Left lung (tissue), 10 donors: Measurements from ENCODE around the gene HRCT1. TPM values are rescaled to one million over a fixed set of nuclear protein-coding genes. Genes with fewer than 3 reads are reported as not detected.

Experiments
- ATAC-seq: fragments of 200-7000 bp; cut with Tn5 transposase; one replicate; pipeline ENCODE4 v1.9.1; 2020; ENCODE audit warnings: moderate library complexity
- DNase-seq, 4 donors: peaks; one replicate each; pipeline ENCODE4 v3.0.0-alpha.2; 2013 to 2020
- H3K27ac ChIP-seq, 2 donors: fragments of 200-600 bp; sonication (generic) in 1 of 2; one replicate each; pipeline versions ENCODE4 v1.5.0 to v1.8.0; 2020 to 2021
- H3K27me3 ChIP-seq, 2 donors: fragments of 200-600 bp; sonication (generic) in 1 of 2; one replicate each; pipeline versions ENCODE4 v1.5.0 to v1.8.0; 2020 to 2021
- H3K36me3 ChIP-seq, 2 donors: fragments of 200-600 bp; sonication (generic) in 1 of 2; one replicate each; pipeline versions ENCODE4 v1.5.0 to v1.8.0; 2020 to 2021
- H3K4me1 ChIP-seq, 2 donors: fragments of 200-600 bp; one replicate each; pipeline ENCODE4 v1.8.0; 2021
- H3K4me3 ChIP-seq, 2 donors: fragments of 200-600 bp; sonication (generic) in 1 of 2; one replicate each; pipeline versions ENCODE4 v1.5.0 to v1.8.0; 2020 to 2021; ENCODE audit warnings: mild to moderate bottlenecking in 1 of 2
- H3K9me3 ChIP-seq, 2 donors: fragments of 200-600 bp; sonication (generic) in 1 of 2; one replicate each; pipeline versions ENCODE4 v1.5.0 to v1.8.0; 2020 to 2021
- intact Hi-C, 2 donors: fragments of 100-400 bp; cut with DNase I; formaldehyde crosslinking; loops; one replicate each; pipeline versions ENCODE4 v1.11.2 to v1.14.2; 2022
- polyA plus RNA-seq, 6 donors: library from polyadenylated mRNA; unstranded; fragments of 120-200 nt; gene quantifications; one replicate each; pipeline ENCODE4 v1.2.1, GENCODE V29; 2013; ENCODE audit not compliant: insufficient read length in 6 of 6
- total RNA-seq, 2 donors: library from RNA; stranded (reverse); fragmentation: NEBNext Ultra II Directional; extraction: Animal tissue kit (Norgen Biotek cat#: 25700); gene quantifications; one replicate each; pipeline ENCODE4 v1.2.1, GENCODE V29; 2021
- TF ChIP-seq, protein P1 (sequence below), 2 donors: fragments of 200-600 bp; sonication (generic) in 1 of 2; IDR thresholded peaks; one replicate each; pipeline versions ENCODE4 v1.5.0 to v1.8.0; 2021; ENCODE audit warnings: antibody characterized with exemption in 2 of 2
- donor health status: DM: no; HTN: yes; CAD: no.
- donor health status: DM: no; HTN: no; CAD: no.

Gene HRCT1
- total and polyA plus RNA-seq, 8 donors: 0.29 to 3.1 (median 0.71) TPM; not detected in 1

- Histone ChIP-seq H3K27me3 (no peaks in the 10 kb centered on the region), H3K9me3 (no peaks in the 10 kb centered on the region), H3K36me3 (no peaks in the 10 kb centered on the region), H3K27ac (peak overlapping the region; percentile 91 to 95), H3K4me1 (peaks cover 54 to 81% of the 10 kb centered on the region in 2 donors), H3K4me3 (no peak overlapping the region)
- TF ChIP-seq, protein P1, sequence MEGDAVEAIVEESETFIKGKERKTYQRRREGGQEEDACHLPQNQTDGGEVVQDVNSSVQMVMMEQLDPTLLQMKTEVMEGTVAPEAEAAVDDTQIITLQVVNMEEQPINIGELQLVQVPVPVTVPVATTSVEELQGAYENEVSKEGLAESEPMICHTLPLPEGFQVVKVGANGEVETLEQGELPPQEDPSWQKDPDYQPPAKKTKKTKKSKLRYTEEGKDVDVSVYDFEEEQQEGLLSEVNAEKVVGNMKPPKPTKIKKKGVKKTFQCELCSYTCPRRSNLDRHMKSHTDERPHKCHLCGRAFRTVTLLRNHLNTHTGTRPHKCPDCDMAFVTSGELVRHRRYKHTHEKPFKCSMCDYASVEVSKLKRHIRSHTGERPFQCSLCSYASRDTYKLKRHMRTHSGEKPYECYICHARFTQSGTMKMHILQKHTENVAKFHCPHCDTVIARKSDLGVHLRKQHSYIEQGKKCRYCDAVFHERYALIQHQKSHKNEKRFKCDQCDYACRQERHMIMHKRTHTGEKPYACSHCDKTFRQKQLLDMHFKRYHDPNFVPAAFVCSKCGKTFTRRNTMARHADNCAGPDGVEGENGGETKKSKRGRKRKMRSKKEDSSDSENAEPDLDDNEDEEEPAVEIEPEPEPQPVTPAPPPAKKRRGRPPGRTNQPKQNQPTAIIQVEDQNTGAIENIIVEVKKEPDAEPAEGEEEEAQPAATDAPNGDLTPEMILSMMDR (IDR thresholded peaks at IDR 0.05): no peak
- intact Hi-C loops: loop anchor here in 1 of 2 donors (5.0 kb wide), 1 partner anchor 39 kb away; no protein-coding TSS in a partner anchor
- ATAC-seq (peak; percentile 63), DNase-seq (peak in 3 of 4 donors; percentile 40 to 73 (median 67))
Measured at GRCh38 chr9:35907711-35908503, 1.9 kb downstream of the HRCT1 start.

- intact Hi-C loops: loop anchor here in 1 of 2 donors (5.0 kb wide), 1 partner anchor 39 kb away; no protein-coding TSS in a partner anchor
- Histone ChIP-seq H3K36me3 (no peaks in the 10 kb centered on the region), H3K27me3 (no peaks in the 10 kb centered on the region), H3K27ac (peak overlapping the region; percentile 91 to 95), H3K9me3 (no peaks in the 10 kb centered on the region), H3K4me3 (no peak overlapping the region), H3K4me1 (peaks cover 54 to 75% of the 10 kb centered on the region in 2 donors)
- DNase-seq (peak in 1 of 4 donors; percentile 46), ATAC-seq (no peak)
- TF ChIP-seq, protein P1 (IDR thresholded peaks at IDR 0.05): no peak
Measured at GRCh38 chr9:35908504-35909125, 2.6 kb downstream of the HRCT1 start.

GRCh38 chr9:35909274-35909673, 3.3 kb downstream of the HRCT1 start, which contains the start of gene SPAAR:
TSS of gene SPAAR (plus strand) at chr9:35909490. CDS start at chr9:35910464, 974 bp downstream.
- TF ChIP-seq, protein P1 (IDR thresholded peaks at IDR 0.05): no peak
- no peak for ATAC-seq
- intact Hi-C loops: loop anchor here in 1 of 2 donors (5.0 kb wide), 1 partner anchor 38 kb away; no protein-coding TSS in a partner anchor
- Histone ChIP-seq H3K9me3 (no peaks in the 10 kb centered on the region), H3K4me3 (peak within 1 kb of the TSS in 1 of 2 donors; percentile 30), H3K27me3 (no peaks in the 10 kb centered on the region), H3K36me3 (no peaks in the 10 kb centered on the region), H3K27ac (peak within 1 kb of the TSS; percentile 91 to 95), H3K4me1 (peaks cover 54 to 75% of the 10 kb centered on the region in 2 donors)
- no peak for DNase-seq

- Histone ChIP-seq H3K27me3 (no peaks in the 10 kb centered on the region), H3K4me3 (peak overlapping the region in 1 of 2 donors; percentile 30), H3K27ac (peak overlapping the region; percentile 91 to 95), H3K9me3 (no peaks in the 10 kb centered on the region), H3K36me3 (no peaks in the 10 kb centered on the region), H3K4me1 (peaks cover 50 to 70% of the 10 kb centered on the region in 2 donors)
- intact Hi-C loops: loop anchor here in 1 of 2 donors (5.0 kb wide), 1 partner anchor 37 kb away; no protein-coding TSS in a partner anchor
- TF ChIP-seq, protein P1 (IDR thresholded peaks at IDR 0.05): no peak
- DNase-seq: no peak
- no peak for ATAC-seq
Measured at GRCh38 chr9:35909687-35910612, 3.9 kb downstream of the HRCT1 start.
